OCI-M1 (cell line): ENCODE data around the gene LARP4.
"Not testable (repeated sequence)": the region's sequence is repeated elsewhere in the genome, so short reads cannot be mapped to it uniquely, and the experiment has no call there.

ENCODE experiments used
- DNase-seq: peaks from one replicate; lab custom pipeline; 2025; lab: John Stamatoyannopoulos, UW

LARP4 gene

DNA sequence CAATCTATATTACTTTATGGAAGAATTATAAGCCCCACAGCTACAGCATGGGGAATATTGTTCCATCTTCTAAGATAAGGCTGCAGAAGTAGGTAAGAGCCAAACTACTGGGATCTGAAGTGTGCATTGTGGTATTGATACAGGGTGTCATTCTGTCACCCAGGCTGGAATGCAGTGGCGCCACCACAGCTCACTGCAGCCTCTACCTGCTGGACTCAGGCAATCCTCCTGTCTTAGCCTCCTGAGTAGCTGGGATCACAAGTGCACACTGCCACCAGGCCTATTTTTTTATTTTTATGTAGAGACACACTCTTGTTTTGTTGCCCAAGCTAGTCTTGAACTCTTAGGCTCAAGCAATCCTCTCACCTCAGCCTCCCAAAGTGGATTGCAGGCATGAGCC is 82.8 kb downstream of the LARP4 start:
- no peak for DNase-seq

DNA sequence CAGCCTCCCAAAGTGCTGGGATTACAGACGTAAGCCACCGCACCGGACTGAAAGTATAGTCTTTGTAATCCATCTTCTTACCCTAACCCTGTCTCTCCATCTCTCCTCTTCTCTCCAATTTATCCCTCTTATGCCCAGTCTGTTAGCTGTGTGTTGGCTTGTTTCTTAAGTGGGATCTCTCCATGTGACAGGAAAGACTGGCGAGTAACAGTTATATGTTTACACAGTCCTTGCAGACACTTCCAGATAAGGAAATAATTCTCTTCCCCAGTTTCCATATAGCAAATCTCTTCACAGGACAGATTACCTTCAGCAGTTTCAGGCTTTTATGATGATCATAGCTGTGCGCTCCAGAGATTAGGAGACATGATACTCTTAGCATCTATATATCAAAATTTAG is 88.1 kb downstream of the LARP4 start:
- DNase-seq, result no peak

- not testable (repeated sequence) for DNase-seq
Measured at GRCh38 chr12:50498119-50498518, 97.4 kb downstream of the LARP4 start.

- peak; percentile 95 for DNase-seq
Measured at GRCh38 chr12:50504798-50505674, 104.4 kb downstream of the LARP4 start, which contains the start of gene DIP2B. DIP2B (plus strand) TSS chr12:50504985; CDS start chr12:50505141, 156 bp downstream.

- DNase-seq, result peak; percentile 82
Measured at GRCh38 chr12:50505675-50506530, 105.2 kb downstream of the LARP4 start.

DNA sequence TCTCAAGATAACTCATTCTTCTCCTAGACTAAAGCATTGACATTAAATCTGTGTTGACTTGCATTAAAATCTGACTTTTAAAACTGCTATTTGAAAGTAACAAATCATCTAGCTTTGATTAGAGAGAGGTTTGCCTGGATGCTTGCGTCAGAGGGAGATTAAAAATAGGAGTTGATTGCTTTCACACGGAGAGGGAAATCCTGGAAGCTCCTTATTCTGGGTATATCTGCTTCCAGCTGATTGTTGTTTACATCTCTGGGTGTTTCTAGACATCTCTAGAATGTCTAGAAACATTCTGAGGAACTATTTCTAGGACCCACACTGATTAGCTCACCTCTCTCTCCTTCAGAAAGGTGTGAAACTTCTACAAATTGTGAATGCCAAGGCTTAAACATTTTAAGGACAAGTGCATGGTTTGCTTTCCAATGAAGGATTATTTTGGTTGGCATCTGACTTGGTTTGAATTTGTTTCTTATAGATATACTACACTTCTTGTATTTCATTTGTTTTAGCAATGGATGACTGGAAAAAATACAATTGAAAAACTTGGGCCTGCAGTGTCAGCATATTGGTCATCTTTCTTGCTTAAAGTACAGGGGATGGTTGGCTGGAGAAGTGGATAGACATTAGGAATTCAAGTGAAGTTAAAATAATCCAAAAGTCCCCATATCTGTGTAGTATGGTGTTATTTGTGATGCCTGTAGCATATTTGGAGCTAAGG is 106.2 kb downstream of the LARP4 start:
- DNase-seq, result no peak

- DNase-seq, result no peak
Measured at GRCh38 chr12:50507474-50507838, 106.8 kb downstream of the LARP4 start.

- no peak for DNase-seq
Measured at GRCh38 chr12:50507930-50508329, 107.2 kb downstream of the LARP4 start.

- DNase-seq, result no peak
Measured at GRCh38 chr12:50508414-50508813, 107.7 kb downstream of the LARP4 start.

DNA sequence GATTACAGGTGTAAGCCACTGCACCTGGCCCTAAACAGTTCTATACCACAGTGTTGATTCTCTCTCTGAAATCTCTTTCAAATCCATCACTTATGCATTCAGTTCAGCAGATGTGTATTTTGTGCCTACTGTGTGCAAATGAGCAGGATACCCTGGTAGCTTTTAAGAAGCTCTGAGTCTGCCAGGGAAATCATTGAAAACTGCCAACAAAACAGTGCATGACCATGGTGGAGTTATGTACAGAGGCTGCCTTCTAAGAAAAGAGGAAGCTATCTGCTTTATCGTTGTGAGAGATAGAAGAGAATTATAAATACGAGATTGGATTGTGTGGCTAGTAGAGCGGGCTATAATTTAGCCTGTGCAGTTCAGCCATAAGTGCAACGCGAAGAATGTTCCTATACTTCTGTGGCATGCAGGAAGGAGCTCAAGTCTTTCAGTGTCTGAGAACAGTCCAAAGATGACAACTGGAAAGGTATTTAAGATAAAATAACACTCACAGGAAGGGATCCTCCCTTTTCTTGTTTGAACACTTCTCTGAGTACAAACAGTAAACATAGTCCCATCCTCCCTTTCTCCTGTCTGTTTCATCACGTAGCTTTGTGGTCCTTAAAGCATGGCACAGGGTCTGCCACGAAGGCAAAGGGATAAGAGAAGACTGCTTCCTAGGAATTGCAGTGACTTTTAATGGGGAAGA is 108.4 kb downstream of the LARP4 start:
- peak; percentile 73 for DNase-seq

DNA sequence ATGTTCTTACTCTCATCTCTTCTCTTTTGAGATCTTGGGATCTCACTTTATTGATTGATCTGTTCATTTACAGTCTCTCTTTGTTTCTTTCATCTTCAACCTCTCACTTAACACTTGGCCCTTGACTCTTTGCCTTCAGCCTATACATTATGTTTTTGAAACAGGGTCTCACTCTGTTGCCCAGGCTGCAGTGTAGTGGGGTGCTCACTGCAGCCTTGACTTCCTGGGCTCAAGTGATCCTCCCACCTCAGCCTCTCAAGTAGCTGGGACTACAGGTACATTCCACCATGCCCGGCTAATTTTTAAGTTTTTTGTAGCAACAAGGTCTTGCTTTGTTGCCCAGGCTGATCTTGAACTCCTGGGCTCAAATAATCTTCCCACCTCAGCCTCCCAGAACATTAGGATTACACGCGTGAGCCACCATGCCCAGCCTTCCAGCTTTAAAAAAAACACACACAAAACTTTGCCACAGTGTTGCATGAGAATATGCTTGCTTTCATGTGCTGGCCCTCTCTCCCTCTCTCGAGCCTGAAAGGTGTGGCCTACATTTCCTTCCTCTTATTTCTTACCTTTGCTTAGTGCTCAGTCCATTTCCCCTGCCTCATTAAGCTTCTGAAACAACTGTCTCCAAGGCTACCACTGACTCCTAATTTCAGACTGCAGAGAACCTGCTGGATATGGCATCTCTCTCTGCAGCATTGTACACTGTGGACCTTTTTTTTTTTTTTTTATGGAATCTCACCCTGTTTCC is 114.0 kb downstream of the LARP4 start:
- no peak for DNase-seq

GRCh38 chr12:50515587-50515986 is 114.9 kb downstream of the LARP4 start:
- DNase-seq, result peak; percentile 59

DNA sequence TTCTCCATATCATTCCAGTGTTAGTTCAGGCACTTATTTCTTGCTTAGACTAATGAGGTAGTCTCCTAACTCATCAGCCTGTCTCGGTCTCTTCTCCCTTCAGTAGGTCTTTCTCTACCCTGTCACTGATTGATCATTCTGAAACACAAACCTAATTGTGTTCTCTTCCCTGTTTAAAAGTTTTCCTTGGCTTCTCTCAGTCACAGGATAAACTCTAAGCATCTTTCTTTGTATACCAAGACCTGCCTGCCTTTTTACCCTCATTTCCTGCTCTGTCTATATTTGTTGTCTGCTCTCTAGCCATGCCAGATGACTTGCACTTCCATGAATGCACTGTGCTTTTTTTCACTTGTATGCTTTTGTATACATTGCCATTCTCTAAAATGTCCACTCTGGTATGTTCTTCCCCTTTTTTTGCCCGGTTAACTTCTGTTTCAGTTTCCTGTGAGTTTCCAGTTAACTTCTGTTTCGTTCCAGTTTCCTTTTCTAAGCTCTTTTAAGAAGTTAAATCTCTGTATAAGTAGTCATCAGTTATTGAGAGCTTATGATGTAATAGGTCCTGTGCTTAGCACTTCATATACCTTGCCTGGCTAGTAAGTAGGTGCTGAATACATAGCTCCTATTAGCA is 116.8 kb downstream of the LARP4 start:
- peak; percentile 89 for DNase-seq

- no peak for DNase-seq
Measured at GRCh38 chr12:50518090-50518489, 117.4 kb downstream of the LARP4 start.

- DNase-seq, result no peak
Measured at GRCh38 chr12:50519353-50519752, 118.7 kb downstream of the LARP4 start.

GRCh38 chr12:50520416-50521207 is 119.9 kb downstream of the LARP4 start:
- DNase-seq, result no peak

- not testable (repeated sequence) for DNase-seq
Measured at GRCh38 chr12:50521781-50522180, 121.1 kb downstream of the LARP4 start.

- DNase-seq, result no peak
Measured at GRCh38 chr12:50523772-50524171, 123.1 kb downstream of the LARP4 start.

DNA sequence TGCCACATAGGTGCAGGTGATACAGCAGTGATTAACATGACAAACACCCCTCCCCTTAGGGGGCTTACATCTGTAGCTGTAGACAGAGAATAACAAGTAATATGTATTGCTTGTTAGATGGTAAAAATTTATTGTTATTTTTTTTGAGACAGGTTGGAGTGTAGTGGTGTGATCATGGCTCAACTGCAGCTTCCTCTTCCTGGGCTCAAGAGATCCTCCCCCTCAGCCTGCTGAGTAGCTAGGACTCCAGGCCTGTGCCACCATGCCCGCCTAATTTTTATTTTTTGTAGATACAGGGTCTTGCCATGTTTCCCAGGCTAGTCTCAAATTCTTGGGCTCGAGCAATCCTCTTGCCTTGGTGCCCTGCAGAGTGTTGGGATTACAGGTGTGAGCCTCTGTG is 123.9 kb downstream of the LARP4 start:
- DNase-seq, result no peak

DNA sequence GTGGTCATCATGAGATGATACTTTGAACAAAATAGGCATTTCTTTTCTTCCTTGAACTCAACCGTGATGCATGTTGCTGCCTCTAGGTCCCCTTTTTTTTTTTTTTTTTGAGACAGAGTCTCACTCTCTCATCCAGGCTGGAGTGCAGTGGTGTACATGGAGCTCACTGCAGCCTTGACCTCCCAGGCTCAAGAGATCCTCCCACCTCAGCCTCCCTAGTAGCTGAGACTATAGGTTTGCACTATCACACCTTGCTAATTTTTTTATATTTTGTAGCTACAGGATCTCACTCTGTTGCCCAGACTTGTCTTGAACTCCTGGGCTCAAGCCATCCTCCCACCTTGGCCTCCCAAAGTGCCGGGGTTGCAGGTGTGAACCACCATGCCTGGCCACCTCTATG is 124.7 kb downstream of the LARP4 start:
- DNase-seq, result no peak
